ENCODE results near the gene MACIR.

DNA sequence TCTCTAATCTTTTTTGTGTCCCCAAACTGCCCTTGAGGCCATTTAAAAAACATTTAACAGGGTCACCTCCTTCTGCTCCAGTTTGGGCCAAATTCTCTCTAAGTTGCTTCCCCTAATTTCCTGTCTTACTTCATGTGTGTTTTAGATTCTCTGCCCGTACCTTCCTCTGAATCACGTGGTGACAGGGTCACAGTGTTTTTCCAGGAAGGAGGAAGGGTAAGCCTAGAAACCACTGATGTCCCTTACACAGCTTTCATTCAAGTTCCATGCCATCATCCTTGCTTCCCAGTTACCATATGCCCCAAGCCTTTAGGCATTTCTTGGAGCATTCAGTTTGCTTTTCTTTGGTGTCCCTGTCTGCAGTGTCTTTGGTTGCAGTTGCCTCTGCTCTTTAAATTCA, 42.4 kb upstream of the MACIR start:
- TF ChIP-seq POLR2AphosphoS5 (IDR thresholded peaks at IDR 0.05; ENCODE audit: low read depth, low read length) (no peak), SIN3A (IDR thresholded peaks at IDR 0.05; ENCODE audit: borderline replicate concordance, insufficient read depth, low read length) (no peak)
- TF ChIP-seq, protein P1, sequence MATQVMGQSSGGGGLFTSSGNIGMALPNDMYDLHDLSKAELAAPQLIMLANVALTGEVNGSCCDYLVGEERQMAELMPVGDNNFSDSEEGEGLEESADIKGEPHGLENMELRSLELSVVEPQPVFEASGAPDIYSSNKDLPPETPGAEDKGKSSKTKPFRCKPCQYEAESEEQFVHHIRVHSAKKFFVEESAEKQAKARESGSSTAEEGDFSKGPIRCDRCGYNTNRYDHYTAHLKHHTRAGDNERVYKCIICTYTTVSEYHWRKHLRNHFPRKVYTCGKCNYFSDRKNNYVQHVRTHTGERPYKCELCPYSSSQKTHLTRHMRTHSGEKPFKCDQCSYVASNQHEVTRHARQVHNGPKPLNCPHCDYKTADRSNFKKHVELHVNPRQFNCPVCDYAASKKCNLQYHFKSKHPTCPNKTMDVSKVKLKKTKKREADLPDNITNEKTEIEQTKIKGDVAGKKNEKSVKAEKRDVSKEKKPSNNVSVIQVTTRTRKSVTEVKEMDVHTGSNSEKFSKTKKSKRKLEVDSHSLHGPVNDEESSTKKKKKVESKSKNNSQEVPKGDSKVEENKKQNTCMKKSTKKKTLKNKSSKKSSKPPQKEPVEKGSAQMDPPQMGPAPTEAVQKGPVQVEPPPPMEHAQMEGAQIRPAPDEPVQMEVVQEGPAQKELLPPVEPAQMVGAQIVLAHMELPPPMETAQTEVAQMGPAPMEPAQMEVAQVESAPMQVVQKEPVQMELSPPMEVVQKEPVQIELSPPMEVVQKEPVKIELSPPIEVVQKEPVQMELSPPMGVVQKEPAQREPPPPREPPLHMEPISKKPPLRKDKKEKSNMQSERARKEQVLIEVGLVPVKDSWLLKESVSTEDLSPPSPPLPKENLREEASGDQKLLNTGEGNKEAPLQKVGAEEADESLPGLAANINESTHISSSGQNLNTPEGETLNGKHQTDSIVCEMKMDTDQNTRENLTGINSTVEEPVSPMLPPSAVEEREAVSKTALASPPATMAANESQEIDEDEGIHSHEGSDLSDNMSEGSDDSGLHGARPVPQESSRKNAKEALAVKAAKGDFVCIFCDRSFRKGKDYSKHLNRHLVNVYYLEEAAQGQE (IDR thresholded peaks at IDR 0.05; ENCODE audit: insufficient read depth in 1 of 2, low read depth in 2 of 2, low read length in 2 of 2), result no peak

All from PFSK-1 (cell line).